ENCODE measurements around the gene INHBE.
"Not testable (repeated sequence)": the region's sequence is repeated elsewhere in the genome, so short reads cannot be mapped to it uniquely, and the experiment has no call there.

INHBE gene

DNA sequence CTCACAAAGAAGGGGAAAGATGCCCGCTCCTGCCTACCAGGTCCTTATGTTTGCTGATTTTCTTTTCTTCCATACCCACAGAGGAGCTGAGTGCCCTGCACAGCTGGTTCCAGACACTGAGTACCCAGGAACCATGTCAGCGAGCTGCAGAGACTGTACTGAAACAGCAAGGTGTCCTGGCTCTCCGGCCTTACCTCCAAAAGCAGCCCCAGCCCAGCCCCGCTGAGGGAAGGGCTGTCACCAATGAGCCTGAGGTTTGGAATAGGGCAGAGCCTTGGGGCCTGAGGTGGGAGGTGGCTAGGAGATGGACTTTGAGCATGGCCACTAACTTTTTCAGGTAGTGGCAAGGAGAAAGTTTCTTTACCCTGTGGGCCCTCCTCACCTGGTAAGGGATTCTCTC is 35.0 kb downstream of the INHBE start:
- H3K4me1 ChIP-seq (ENCODE audit: control insufficient read depth, insufficient read depth, low read length), result no peaks in the 10 kb centered on the region
- H3K27ac ChIP-seq (ENCODE audit: extremely low read depth, low read depth, low read length), result no peak overlapping the region
- H3K4me3 ChIP-seq (ENCODE audit: low read depth, low read length), result no peak overlapping the region
- peaks cover 29 to 43% of the 10 kb centered on the region in 2 experiments for H3K36me3 ChIP-seq (ENCODE audit: control insufficient read depth in 2 of 2, insufficient read depth in 1 of 2, low read length in 2 of 2)
- TF ChIP-seq, protein P1, sequence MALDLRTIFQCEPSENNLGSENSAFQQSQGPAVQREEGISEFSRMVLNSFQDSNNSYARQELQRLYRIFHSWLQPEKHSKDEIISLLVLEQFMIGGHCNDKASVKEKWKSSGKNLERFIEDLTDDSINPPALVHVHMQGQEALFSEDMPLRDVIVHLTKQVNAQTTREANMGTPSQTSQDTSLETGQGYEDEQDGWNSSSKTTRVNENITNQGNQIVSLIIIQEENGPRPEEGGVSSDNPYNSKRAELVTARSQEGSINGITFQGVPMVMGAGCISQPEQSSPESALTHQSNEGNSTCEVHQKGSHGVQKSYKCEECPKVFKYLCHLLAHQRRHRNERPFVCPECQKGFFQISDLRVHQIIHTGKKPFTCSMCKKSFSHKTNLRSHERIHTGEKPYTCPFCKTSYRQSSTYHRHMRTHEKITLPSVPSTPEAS (tag by site-specific recombination; IDR thresholded peaks at IDR 0.05), result no peak
- TF ChIP-seq YY1 (tag by site-specific recombination; IDR thresholded peaks at IDR 0.05) (no peak), TRIM28 (IDR thresholded peaks at IDR 0.05; ENCODE audit: borderline replicate concordance, low read length) (no peak), ZNF274 (IDR thresholded peaks at IDR 0.05; ENCODE audit: low read length) (no peak), ZNF274 (tag by site-specific recombination; IDR thresholded peaks at IDR 0.05; ENCODE audit: borderline replicate concordance) (no peak)
- TF ChIP-seq, protein P2, sequence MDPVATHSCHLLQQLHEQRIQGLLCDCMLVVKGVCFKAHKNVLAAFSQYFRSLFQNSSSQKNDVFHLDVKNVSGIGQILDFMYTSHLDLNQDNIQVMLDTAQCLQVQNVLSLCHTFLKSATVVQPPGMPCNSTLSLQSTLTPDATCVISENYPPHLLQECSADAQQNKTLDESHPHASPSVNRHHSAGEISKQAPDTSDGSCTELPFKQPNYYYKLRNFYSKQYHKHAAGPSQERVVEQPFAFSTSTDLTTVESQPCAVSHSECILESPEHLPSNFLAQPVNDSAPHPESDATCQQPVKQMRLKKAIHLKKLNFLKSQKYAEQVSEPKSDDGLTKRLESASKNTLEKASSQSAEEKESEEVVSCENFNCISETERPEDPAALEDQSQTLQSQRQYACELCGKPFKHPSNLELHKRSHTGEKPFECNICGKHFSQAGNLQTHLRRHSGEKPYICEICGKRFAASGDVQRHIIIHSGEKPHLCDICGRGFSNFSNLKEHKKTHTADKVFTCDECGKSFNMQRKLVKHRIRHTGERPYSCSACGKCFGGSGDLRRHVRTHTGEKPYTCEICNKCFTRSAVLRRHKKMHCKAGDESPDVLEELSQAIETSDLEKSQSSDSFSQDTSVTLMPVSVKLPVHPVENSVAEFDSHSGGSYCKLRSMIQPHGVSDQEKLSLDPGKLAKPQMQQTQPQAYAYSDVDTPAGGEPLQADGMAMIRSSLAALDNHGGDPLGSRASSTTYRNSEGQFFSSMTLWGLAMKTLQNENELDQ (tag by site-specific recombination; IDR thresholded peaks at IDR 0.05; ENCODE audit: low read depth), result no peak
- CTCF ChIA-PET, result interaction anchor here (1.0 kb wide), 1 partner anchor 31 kb away, joined by 4 read pairs; no protein-coding TSS in a partner anchor
- POLR2A ChIA-PET, result interaction anchor here (1.1 kb wide), 1 partner anchor 31 kb away, joined by 4 read pairs; no protein-coding TSS in a partner anchor
- H3K9me3 ChIP-seq (ENCODE audit: control insufficient read depth, insufficient read depth, low read depth, low read length), result no peaks in the 10 kb centered on the region

DNA sequence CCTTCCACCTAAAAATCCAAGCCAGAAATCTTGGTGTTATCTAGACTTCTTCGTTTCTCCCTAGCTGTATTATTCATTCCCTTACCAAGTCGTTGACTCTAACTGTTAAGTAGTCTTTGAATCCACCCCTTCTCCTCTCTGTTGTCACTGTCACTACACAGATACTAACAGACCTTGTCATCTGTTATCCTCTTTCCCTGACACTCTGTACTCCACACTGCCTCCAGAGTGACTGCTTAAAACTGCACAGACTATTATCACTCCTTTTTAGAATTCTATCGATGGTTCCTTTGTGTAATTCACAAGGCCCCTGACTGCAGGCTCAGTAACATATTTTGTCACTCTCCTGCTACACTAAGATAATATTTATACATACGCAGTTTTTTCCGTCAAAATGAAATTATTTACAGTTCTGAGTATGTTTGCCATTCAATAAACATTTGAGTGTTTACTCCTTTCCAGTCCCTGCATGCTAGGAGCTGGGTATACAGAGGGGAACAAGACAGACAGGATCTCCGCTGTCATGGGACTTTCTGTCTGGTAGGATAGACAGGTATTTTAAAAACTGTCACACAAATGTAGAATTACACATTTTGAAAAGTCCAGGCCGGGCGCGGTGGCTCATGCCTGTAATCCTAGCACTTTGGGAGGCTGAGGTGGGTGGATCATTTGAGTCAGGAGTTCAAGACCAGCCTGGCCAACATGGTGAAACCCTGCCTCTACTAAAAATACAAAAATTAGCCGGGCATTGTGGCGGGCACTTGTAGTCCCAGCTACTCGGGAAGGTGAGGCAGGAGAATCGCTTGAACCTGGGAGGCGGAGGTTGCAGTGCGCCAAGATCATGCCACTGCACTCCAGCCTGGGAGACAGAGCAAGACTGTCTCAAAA is 36.5 kb downstream of the INHBE start:
- Histone ChIP-seq H3K4me3 (ENCODE audit: low read depth, low read length) (no peak overlapping the region), H3K36me3 (ENCODE audit: control insufficient read depth in 2 of 2, insufficient read depth in 1 of 2, low read length in 2 of 2) (peaks cover 36 to 52% of the 10 kb centered on the region in 2 experiments), H3K4me1 (ENCODE audit: control insufficient read depth, insufficient read depth, low read length) (no peaks in the 10 kb centered on the region), H3K9me3 (ENCODE audit: control insufficient read depth, insufficient read depth, low read depth, low read length) (no peaks in the 10 kb centered on the region), H3K27ac (ENCODE audit: extremely low read depth, low read depth, low read length) (no peak overlapping the region)
- CTCF ChIA-PET, result interaction anchor here (0.6 to 1.4 kb wide), 4 partner anchors 22 to 93 kb away, joined by 3 to 4 read pairs (median 4); partner anchors contain the start of gene GLI1
- TF ChIP-seq, protein P3, sequence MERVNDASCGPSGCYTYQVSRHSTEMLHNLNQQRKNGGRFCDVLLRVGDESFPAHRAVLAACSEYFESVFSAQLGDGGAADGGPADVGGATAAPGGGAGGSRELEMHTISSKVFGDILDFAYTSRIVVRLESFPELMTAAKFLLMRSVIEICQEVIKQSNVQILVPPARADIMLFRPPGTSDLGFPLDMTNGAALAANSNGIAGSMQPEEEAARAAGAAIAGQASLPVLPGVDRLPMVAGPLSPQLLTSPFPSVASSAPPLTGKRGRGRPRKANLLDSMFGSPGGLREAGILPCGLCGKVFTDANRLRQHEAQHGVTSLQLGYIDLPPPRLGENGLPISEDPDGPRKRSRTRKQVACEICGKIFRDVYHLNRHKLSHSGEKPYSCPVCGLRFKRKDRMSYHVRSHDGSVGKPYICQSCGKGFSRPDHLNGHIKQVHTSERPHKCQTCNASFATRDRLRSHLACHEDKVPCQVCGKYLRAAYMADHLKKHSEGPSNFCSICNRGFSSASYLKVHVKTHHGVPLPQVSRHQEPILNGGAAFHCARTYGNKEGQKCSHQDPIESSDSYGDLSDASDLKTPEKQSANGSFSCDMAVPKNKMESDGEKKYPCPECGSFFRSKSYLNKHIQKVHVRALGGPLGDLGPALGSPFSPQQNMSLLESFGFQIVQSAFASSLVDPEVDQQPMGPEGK (tag by site-specific recombination; IDR thresholded peaks at IDR 0.05), result no peak
- TF ChIP-seq ZNF266 (tag by site-specific recombination; IDR thresholded peaks at IDR 0.05; ENCODE audit: low read depth), result no peak
- TF ChIP-seq PRDM1 (tag by site-specific recombination; IDR thresholded peaks at IDR 0.05), result peak; percentile 62
- POLR2A ChIA-PET, result interaction anchor here (0.7 to 1.1 kb wide), 2 partner anchors 33 to 128 kb away, joined by 4 read pairs; no protein-coding TSS in a partner anchor

DNA sequence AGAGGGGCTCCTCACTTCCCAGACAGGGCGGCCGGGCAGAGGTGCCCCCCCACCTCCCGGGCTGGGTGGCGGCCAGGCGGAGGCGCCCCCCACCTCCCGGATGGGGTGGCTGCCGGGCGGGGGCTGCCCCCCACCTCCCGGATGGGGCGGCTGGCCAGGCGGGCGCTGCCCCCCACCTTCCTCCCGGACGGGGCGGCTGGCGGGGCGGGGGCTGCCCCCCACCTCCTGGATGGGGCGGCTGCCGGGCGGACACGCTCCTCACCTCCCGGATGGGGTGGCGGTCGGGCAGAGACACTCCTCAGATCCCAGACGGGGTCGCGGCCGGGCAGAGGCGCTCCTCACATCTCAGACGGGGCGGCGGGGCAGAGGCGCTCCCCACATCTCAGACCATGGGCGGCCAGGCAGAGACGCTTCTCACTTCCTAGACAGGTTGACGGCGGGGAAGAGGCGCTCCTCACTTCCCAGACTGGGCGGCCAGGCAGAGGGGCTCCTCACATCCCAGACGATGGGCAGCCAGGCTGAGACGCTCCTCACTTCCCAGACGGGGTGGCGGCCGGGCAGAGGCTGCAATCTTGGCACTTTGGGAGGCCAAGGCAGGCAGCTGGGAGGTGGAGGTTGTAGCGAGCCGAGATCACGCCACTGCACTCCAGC is 40.1 kb downstream of the INHBE start:
- CTCF ChIA-PET; H3K4me1 ChIP-seq (ENCODE audit: control insufficient read depth, insufficient read depth, low read length); POLR2A ChIA-PET; H3K27ac ChIP-seq (ENCODE audit: extremely low read depth, low read depth, low read length); H3K9me3 ChIP-seq (ENCODE audit: control insufficient read depth, insufficient read depth, low read depth, low read length); H3K4me3 ChIP-seq (ENCODE audit: low read depth, low read length): not testable (repeated sequence)
- H3K36me3 ChIP-seq (ENCODE audit: control insufficient read depth in 2 of 2, insufficient read depth in 1 of 2, low read length in 2 of 2), result peaks cover 58 to 69% of the 10 kb centered on the region in 2 experiments

Data from HEK293 (cell line).